Gastroesophageal sphincter (tissue), 3 donors: ENCODE data around the gene BACH2.

Source experiments
- EP300 ChIP-seq: sonication (generic); formaldehyde crosslinking; IDR thresholded peaks from one replicate; pipeline ENCODE4 v1.6.1; 2017; ENCODE audit warnings: antibody characterized with exemption, mild to moderate bottlenecking
- POLR2A ChIP-seq, 2 donors: fragments of 450-650 bp; IDR thresholded peaks; one replicate each; pipeline ENCODE4 v1.6.1; 2017; ENCODE audit warnings: antibody characterized with exemption in 2 of 2, mild to moderate bottlenecking in 2 of 2, moderate library complexity in 1 of 2
- POLR2AphosphoS5 ChIP-seq: sonication (generic); formaldehyde crosslinking; IDR thresholded peaks from one replicate; pipeline ENCODE4 v1.6.1; 2017; ENCODE audit warnings: antibody characterized with exemption
- TF ChIP-seq, protein P1 (sequence below), 4 experiments: fragments of 200-600 bp in 2 of 4; fragments of 450-650 bp in 2 of 4; sonication (generic) in 1 of 4; IDR thresholded peaks; one replicate each; pipeline ENCODE4 v1.5.1; 2017 to 2019; ENCODE audit warnings: antibody characterized with exemption in 4 of 4, mild to moderate bottlenecking in 2 of 4, moderate library complexity in 2 of 4

DNA sequence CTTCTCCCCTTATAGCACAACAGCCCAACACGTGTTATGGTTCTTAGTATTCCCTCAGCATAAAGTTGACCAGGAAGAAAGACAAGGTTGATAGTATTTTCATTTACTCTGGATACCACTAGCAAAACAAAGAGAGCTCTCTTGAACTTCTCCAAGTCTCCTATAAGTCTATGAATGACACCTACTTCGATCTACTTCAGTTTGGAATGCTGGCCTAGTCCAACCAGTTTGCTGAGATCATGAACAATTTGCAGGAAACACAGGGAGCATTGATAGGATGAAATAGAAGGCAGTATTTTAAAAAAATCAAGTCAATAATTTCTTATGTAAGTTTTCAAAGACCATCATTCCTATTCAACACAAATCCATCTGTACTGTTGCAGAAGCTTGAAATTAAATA lies 308.8 kb downstream of the BACH2 start:
- TF ChIP-seq, protein P1, sequence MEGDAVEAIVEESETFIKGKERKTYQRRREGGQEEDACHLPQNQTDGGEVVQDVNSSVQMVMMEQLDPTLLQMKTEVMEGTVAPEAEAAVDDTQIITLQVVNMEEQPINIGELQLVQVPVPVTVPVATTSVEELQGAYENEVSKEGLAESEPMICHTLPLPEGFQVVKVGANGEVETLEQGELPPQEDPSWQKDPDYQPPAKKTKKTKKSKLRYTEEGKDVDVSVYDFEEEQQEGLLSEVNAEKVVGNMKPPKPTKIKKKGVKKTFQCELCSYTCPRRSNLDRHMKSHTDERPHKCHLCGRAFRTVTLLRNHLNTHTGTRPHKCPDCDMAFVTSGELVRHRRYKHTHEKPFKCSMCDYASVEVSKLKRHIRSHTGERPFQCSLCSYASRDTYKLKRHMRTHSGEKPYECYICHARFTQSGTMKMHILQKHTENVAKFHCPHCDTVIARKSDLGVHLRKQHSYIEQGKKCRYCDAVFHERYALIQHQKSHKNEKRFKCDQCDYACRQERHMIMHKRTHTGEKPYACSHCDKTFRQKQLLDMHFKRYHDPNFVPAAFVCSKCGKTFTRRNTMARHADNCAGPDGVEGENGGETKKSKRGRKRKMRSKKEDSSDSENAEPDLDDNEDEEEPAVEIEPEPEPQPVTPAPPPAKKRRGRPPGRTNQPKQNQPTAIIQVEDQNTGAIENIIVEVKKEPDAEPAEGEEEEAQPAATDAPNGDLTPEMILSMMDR (IDR thresholded peaks at IDR 0.05) = no peak
- TF ChIP-seq POLR2A (IDR thresholded peaks at IDR 0.05) (no peak), POLR2AphosphoS5 (no peak), EP300 (no peak)
